GM19463 (cell line): ENCODE measurements around the gene MMP11.
A peak's percentile ranks its signal among the peaks of the same experiment; 100 is the strongest.

ENCODE experiments used
- ATAC-seq: cut with Tn5 transposase; IDR thresholded peaks from one replicate; pipeline ENCODE4 v1.9.1; 2021; ENCODE audit warnings: mild to moderate bottlenecking, moderate library complexity; ENCODE audit not compliant: unreplicated experiment

Gene MMP11

DNA sequence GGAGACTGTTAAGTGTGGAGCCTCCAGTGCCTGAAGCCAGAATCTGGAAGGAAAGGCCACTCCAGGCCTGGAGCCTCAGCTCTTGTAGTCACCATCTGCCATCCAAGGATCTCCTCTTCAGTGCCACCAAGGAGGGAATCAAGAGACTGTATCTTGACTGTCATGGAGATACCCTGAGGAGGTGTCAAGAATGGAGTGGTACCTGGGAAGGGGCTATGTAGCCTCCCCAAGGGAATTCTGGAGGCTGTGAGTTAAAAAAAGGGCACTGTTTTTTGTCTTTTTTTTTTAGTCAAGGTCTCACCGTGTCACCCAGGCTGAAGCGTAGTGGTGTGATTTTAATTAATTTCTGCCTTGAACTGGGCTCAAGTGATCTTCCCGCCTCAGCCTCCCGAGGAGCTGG, 13.1 kb upstream of the MMP11 start:
- no peak for ATAC-seq

DNA sequence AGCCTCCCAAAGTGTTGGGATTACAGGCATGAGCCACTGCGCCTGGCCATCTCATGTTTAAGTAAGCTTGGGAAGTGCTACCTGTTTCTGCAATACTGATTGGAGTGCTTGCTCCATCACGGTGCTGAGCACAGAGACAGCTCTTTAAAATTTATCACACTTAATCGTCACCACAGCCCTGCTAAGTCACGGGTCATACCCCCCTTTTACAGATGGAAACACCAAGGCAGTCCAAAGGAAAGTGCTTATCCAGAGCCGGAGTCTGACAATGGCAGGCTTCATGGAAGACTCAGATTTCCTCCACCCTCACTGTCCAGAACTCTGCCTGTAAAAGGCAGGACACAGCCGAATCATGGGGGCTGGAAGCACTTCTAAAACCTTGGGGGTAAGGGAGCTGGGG, 12.6 kb upstream of the MMP11 start:
- no peak for ATAC-seq

DNA sequence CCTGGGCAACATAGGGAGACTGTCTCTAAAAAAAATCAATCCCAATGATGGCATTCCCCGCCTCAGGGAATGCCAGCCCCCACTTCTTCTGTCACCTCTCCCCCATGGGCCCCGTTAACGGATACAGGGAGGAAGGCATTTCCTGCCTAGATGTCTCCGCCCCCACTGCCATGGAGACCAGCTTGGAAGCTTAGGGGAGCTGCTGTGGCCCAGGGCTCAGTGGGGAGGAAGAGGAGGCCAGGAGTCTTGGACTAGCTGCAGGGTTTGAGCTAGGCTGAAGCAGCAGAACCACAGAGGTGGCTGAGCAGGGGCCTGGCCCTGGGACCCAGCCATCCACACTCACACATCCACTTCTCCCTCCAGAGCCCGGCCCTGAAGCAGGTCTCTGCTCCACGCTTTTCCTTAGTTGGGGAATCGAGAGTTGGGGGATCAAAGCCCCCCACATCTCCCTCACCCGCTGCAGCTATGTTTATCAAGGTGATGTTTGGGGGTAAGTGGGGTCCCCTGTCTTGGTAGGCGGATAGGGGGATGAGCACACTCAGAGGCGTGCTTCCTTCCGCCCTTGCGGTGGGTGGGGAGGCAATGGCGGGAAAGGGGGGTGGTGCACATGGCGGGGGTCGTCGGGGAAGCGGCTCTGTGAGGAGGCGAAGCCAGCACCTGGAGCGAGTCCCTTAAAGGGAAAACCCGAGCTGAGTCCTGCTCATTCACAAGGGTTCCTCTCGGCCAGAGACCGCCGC, 9.6 kb upstream of the MMP11 start, which contains the start of gene C22orf15:
C22orf15 (plus strand) TSS at position 149 of the 737 bp plus-strand sequence; CDS start at position 466, 317 bp downstream.
- no peak for ATAC-seq

DNA sequence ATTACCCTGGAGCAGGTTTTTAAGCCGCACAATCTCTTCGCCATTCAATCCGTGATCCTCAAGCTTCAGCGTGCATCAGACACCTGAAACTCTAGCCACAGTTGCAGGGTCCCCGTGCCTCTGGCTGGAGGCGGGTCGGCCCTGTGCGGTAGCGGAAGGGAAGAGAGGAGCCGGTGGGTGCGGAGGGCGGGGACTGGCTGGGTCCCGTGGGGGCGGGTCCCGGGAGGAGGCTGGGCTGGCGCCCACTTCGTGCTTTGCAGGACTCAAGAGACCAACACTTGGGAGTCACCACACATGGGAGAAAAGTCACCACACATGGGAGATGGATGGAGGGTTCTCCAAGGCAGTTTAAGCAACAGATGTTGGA, 9.1 kb upstream of the MMP11 start:
- ATAC-seq = no peak

DNA sequence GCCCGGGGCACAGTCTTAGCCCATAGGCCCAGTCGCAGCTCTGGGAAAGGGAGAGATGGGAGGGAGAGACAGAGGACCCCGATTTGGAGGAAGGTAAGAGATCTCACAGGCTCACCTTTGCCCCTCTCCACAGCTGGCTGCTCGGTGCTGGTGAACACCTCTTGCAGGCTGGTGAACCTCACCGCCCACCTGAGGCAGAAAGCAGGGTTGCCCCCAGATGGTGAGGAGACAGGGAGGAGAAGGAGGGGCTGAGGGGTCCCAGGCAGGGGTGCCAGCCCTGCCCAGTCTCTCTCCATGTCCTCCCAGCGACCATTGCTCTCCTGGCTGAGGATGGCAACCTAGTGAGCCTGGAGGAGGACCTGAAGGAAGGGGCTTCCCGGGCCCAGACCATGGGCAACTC, 8.7 kb upstream of the MMP11 start:
- ATAC-seq = no peak

DNA sequence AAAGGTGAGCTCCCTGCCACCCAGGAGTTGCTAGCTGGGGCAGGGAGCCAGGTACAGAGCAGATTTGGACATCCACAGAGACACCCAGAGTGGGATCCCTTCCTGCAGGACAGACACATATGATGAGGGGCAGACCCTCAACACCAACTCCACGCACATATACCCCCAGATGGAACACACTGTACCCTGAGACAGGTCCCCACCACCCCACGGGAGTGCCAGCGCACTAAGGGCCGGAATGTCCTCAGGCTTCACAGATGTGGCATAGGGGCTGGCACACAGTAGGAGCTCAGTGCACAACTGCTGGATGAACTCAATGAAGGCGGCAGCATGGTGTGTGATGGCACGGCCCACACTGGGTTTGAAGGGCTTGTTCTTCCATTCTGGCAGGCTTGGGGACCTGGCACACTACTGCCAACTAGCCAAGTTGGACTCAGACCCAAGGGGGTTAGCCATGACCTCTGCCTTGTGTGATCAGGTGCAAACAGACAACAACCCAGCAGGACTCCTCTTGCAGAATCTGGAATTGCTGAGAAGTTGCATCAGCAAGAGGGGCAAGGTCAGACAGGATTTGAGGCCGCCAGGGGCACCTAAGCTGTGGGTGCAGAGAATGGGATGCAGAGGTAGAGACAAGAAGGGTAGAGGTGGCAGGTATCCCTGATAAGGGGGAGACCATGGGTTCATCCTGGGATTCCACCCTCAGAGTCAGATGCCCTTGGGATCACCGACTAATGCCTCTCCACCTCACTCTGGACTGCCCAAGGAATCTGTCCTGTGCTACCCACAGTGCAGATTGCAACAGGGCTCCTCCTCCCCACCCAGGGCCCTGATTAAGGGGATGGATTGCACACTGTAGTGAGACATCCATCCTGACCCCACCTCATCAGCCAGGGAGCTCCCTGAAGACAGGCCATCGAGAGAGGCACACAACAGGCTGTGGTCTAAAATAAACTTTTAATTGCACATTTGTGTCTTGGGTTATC, 7.5 kb upstream of the MMP11 start:
- ATAC-seq = no peak

DNA sequence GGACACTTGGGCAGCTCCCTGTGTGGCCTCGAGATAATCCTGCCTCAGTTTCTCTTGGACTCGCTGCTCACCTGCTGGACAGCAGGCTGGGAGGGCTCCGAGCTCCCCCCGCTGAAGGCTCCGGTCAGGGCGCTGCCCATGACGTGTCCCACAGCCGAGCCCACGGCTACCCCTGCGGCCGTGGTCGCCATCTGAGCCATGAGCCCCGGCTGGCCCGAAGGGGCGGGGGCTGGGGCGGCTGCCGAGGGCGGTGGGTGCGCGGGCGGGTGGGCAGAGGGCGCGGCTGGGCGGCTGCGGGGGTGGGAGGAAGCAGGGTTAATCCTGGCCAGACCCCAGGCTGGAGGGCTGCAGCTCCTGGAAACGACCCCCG, 5.4 kb upstream of the MMP11 start:
- no peak for ATAC-seq

DNA sequence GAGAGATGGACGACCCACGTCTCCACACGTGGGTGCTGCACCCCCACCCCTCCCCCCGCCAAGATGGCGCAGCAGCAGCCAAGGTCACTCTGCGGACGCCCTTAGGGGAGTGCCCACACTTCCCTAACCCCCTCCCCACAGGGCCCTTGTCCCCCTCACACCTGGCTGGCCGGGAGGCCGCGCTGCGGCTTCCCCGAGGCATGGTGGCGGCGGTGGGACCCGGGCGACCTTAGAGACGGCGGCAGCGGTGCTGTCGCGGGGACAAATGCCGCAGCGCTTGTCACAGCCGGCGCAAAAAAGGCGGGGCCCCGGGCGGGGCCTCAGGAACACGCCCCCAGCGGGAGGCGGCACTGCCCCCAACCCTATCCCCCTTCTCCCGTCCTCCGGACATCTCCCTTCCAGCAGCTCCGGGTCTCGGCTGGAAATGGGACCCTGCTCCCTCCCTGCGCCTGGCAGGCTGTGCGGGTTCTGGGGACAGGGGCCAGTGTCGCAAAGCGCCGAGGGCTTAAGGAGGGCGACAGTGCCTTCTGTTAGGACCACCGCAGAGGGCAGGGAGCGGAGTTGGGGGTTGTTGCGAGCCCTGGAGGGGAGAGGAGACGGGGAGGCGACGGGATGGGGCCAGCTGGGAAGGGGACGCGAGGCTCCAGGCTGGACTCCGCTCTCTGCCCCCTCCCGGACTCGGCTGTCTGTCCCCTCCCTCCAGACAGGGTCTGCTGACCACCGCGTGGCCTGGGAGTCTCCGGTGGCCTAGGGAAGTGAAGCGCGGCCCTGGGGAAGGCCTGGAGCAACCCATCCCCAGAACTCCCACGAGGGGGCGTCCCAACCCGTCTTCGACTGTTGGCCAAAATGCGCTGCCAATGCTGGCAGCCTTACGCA, 4.7 kb upstream of the MMP11 start, which contains the start of gene CHCHD10:
CHCHD10 (minus strand) TSS at position 300 of the 876 bp plus-strand sequence; CDS start at position 202, 98 bp downstream.
- ATAC-seq = peak; percentile 51

DNA sequence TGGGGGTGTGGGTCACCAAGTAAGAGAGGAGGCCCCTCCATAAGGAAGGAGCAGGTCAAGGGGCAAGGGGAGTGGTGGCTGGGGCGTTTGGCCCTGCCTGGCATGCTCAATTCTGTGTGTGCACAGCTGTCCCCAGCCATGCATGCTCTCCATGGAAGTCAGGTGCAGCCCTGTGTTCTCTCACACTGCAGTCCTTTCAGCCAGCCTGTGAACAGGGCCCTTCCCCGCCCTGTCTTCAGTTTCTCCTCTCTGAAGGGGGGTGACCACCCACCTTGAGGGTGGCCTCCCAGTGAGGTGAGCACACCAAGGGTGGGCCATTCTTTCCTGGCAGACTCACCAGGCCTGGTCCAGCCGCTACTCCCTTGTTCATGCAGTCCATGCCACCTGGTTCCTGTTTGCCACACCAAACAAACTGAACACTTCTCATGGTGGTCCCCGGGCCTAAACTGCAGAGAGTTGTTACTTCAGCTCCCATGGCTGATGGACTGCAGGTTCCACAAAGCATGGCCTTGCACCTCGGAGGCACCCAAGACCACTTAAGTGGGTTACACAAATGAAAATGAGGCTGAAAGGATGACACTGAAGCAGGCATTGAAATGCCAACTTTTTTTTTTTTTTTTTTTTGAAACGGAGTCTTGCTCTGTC, 3.2 kb upstream of the MMP11 start:
- no peak for ATAC-seq

DNA sequence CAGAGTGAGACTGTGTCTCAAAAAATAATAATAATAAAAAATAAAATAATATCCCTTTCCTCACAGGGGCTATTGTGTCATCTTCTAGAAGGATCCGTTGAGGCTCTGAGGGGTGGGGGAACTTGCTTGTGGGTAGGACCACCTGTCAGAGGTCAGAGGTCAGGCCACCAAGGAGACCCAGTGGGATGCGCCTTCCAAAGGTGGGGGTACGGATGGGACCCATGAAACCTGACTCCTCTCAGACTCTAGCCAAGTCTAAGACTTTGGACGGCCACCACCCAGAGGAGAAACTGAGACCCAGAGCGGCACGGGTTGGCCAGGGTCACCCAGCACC, 367 bp upstream of the MMP11 start:
- ATAC-seq = no peak

DNA sequence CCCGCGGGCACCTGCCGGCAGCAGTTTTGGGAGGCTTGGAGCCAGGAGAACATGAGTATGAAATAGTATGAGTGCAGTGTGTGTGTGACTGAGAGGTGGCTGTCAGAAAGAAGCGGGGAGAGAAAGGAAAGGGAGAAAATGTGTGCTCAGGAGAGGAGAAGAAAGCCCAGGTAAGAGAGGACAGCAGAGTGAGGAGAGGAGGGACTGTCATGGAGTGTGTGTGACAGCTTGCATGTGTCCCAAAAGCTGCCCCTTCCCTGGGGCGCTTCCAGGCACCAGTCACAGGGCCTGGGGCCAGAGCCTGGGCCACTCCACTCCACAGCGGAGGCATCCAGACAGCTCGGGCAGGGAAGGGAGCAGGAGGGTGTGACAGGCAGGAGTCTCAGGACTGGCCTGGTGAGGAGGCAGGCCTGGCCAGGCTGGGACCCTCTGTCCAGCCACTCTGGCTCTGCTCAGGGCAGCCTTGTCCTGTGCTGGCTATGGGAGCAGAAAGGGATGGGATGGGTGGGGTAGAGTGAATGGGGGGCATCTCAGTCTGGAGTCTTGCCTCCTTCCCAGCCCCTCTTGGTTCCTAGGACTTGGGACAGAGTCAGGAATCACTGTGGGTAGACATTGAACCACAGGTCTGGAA, 949 bp downstream of the MMP11 start:
- no peak for ATAC-seq

DNA sequence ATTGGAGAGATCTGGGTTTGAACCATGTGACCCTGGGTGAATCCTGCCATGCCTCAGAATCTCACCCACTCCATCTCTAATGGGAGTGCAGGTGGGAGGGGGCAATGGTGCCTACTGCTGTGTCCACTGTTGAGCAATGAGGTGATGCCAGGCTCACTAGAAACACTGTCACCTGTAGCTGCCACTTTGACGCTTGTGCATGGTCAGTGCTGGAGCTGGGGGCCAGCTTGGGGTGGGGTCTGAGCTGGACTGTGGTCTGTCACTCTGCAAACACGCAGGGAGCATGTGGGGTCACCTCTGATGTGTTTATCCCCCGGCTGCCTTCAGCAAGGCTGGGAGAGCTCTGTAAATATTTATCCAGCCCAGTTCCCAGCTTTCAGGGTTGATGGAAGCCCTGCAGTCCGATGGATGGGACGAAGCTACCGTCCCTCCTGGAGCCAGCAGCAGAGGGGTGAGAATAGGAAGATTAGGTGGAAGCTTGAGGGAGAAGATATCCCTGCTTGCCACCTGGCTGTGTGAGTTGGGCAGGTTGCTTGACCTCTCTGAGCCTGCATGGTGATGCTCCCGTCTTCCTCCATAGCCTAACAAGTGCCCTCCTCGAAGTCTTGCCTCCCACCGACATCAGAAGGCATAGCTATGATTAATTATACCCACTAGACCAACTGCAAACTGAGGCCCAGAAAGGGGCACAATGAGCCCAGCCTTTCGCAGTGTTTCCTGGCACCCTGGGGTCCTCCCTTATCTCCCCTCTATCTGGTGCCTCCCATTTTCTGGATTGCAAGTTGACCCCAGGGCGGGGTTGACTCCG, 1.7 kb downstream of the MMP11 start:
- ATAC-seq = no peak

DNA sequence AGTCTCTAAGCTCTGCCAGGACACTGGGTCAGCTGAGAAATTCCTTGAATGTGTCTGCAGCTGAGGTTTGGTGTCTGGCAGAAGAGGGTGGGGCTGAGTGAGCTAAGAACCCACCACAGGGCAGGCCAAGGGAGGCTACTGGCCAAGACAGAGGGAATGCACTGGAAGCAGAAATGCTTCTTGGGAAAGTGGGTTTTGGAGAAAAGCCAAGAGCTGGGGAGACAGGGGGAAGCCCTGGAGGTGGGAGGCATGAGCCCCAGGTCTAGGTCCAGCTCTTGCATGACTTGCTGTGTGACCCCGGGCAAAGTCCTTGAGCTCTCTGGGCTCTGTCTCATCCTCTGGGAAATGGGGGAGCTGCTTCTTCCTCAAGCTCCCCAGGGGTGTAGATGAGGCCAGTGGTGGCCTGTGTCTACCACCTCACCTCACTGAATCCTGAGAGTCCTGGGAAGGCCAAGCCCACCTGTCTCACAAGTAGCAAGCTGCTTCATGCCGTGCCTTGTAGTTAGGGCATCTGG, 2.3 kb downstream of the MMP11 start:
- ATAC-seq = no peak

DNA sequence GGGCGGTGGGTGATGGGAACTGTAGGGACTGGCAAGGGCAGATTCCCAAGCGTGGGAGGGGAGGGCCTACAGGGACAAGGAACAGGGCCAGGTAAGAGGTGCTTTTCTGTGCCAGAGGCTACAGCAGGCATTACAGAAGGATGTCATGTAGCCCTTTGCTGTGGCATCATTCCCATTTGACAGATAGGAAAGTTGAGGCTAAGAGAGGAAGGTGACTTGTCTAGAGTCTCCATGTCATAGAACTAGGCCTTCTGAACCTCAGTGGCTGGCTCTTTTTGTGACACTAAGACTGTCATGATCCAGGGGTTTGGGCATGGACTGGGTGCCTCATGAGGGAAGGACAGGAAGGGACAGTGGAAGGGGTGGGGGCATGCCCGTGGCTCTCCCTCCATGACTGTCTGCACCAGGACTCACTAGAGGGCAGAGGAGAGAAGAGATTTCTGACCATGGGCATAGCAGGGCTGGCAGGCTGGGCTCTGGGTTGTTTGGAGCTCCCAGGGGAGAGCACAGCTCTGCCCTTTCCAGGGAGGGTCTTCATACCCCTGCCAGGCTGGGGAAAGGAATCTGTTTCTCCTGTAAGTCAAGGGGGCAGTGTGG, 3.2 kb downstream of the MMP11 start:
- ATAC-seq = no peak

DNA sequence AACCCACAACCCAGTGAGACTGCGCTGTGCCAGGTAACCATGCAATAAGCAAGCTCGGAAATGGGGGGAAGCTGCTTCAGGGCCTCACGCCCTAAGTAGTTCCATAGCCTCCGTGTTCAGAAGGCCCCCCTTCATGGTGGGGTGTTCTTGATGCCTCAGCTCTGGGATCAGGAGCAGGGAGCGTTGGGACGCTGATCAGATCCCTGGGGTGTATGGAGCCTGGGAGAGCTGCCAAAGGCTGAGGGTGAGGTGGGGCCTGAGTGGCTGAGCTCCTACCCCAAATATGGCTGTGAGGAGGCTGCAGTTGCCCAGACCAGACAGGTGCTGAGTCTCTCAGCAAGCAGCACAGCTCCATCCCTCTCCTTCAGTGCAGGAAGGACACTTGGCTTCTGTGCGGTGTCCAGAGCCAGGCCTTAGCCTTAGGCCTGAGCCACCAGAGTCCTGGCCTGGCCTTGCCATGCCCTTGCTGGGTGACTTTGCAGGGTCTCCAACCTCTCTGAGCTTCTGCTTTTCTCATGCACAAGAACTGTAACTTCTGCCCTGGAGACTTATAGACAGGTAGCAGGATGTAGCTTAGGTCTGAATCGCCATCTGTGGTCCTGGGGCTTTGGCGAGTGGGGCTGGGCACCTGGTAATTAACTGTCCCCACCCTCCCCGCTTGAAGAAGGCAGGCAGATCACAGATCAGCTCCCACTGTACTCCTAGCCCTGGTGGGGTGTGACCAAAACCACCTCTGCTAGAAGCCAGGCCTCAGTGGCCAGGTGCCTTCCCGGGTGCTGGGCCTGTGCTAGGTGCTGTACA, 5.3 kb downstream of the MMP11 start:
- no peak for ATAC-seq

DNA sequence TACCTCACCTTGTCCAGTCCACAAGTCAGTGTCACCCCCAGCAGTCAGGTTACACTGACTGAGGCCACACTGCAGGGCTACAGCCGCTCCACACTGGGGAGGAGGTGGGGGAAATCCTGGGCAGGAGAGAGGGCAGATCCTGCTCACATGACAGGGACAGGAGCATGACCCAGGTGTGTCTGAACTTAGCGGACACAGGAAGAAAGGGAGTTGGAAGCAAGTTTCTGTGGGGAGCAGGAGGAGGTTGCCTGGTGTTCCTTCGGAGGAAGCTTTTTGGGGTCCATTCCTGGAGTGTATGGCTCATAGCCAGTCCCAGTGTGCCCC, 5.9 kb downstream of the MMP11 start:
- ATAC-seq = no peak

DNA sequence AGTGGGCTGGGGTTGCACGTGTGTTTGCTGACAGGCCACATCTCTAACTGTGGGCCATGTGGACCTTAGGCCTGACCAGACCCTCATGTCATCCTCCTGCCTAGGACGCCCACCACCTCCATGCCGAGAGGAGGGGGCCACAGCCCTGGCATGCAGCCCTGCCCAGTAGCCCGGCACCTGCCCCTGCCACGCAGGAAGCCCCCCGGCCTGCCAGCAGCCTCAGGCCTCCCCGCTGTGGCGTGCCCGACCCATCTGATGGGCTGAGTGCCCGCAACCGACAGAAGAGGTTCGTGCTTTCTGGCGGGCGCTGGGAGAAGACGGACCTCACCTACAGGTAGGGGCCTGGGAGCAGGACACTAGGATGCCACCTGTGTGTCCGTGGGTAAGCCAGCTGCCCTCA, 6.4 kb downstream of the MMP11 start:
- ATAC-seq = no peak

DNA sequence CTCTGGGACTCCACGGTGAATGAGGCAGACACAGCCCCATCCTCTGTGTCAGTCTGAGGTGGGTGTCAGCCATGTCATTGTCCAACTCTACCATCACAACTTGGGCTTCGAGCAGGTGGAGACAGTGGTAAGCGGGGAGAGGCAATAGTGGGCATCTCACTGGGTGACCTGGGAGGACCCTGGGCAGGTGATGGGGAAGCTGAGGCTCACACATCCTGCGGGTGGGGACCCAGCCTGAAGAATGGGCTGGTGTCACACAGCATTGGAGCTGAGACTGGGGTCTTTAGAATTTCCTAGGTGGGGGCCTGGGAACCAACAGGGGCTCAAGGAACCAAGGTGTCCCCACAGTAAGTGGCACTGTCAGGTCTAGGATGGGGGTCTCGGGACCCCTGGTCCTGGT, 7.1 kb downstream of the MMP11 start:
- ATAC-seq = no peak
